HCT116 (cell line): ENCODE measurements around the gene HAUS8. TPM values are rescaled to one million over a fixed set of nuclear protein-coding genes. Genes with fewer than 3 reads are reported as not detected.

Experiments used
- ATAC-seq: fragments of 200-7000 bp; cut with Tn5 transposase; 2 replicates; pipeline ENCODE4 v1.9.1; 2020; ENCODE audit warnings: mild to moderate bottlenecking, moderate library complexity
- BruUV-seq: library from RNA; stranded (reverse); fragments of 400-500 nt; replicated peaks from 2 replicates; lab custom pipeline; 2021; lab: Mats Ljungman, UMichigan
- CTCF ChIA-PET: fragments of 300-600 bp; sonication (Branson Sonifier 250); formaldehyde crosslinking; loops from one replicate; lab custom pipeline; 2021; ENCODE audit warnings: antibody characterized with exemption; lab: Charles Lee
- POLR2A ChIA-PET: fragments of 300-600, 350-600 bp; sonication (Branson Sonifier 250); formaldehyde crosslinking; loops from one replicate; lab custom pipeline; 2021; ENCODE audit warnings: antibody characterized with exemption; lab: Charles Lee
- RAD21 ChIA-PET, 2 experiments: fragments of 300-600 bp; sonication (Branson Sonifier 250); formaldehyde crosslinking; loops; one replicate each; lab custom pipeline; 2023; ENCODE audit warnings: low total read pairs in 2 of 2; ENCODE audit not compliant: uncharacterized antibody in 2 of 2, unreplicated experiment in 2 of 2, low non-redundant PET in 1 of 2; lab: Charles Lee
- DNase-seq: peaks from one replicate; pipeline ENCODE4 v3.0.0-alpha.2; 2010; ENCODE audit warnings: low read depth, low spot score
- H2AFZ ChIP-seq: fragments of 200-600 bp; shearing (Covaris generic), sonication (generic); 2 replicates; pipeline ENCODE4 v1.6.1; 2017; ENCODE audit warnings: low read depth, mixed run types, mixed read lengths, antibody characterized with exemption, low read length; ENCODE audit not compliant: poor library complexity, severe bottlenecking
- H3K27ac ChIP-seq: 2 replicates; pipeline ENCODE4 v1.5.1; 2012; ENCODE audit warnings: low read depth, low read length
- H3K27me3 ChIP-seq: fragments of 200-600 bp; sonication (generic); 2 replicates; pipeline ENCODE4 v1.6.1; 2016; ENCODE audit warnings: mixed run types, low read length, mixed read lengths; ENCODE audit not compliant: insufficient read depth
- H3K36me3 ChIP-seq, 2 experiments: fragments of 200-500 bp in 1 of 2; fragments of 200-600 bp in 1 of 2; sonication (Bioruptor generic) in 1 of 2; sonication (generic) in 1 of 2; 2 replicates each; pipeline versions ENCODE4 v1.5.1 to v1.6.1; 2014 to 2016; ENCODE audit warnings: low read length in 2 of 2, inconsistent platforms in 1 of 2, mixed read lengths in 1 of 2, mixed run types in 1 of 2; ENCODE audit not compliant: insufficient read depth in 2 of 2, control insufficient read depth in 1 of 2
- H3K4me1 ChIP-seq, 2 experiments: fragments of 200-600 bp in 1 of 2; sonication (generic) in 1 of 2; 2 replicates each; pipeline versions ENCODE4 v1.5.1 to v1.6.1; 2012 to 2017; ENCODE audit warnings: low read length in 2 of 2, inconsistent platforms in 1 of 2, mild to moderate bottlenecking in 1 of 2, mixed read lengths in 1 of 2, mixed run types in 1 of 2, moderate library complexity in 1 of 2; ENCODE audit not compliant: insufficient read depth in 2 of 2, control insufficient read depth in 1 of 2
- H3K4me2 ChIP-seq: fragments of 200-600 bp; sonication (generic); 2 replicates; pipeline ENCODE4 v1.6.1; 2017; ENCODE audit warnings: mixed run types, low read length, mixed read lengths
- H3K4me3 ChIP-seq, 2 experiments: fragments of 200-600 bp in 1 of 2; sonication (generic) in 1 of 2; replicated peaks in 1 of 2; 2 replicates each; pipeline ENCODE4 v1.5.1; 2011 to 2016; ENCODE audit warnings: low read length in 2 of 2, control low read depth in 1 of 2, low read depth in 1 of 2, mild to moderate bottlenecking in 1 of 2, mixed read lengths in 1 of 2, mixed run types in 1 of 2
- H3K79me2 ChIP-seq: fragments of 200-600 bp; sonication (generic); 2 replicates; pipeline ENCODE4 v1.6.1; 2017; ENCODE audit warnings: mild to moderate bottlenecking, mixed run types, low read length, moderate library complexity, mixed read lengths; ENCODE audit not compliant: insufficient read depth
- H3K9ac ChIP-seq: fragments of 200-600 bp; sonication (generic); 2 replicates; pipeline ENCODE4 v1.6.1; 2016; ENCODE audit warnings: low read length, mixed read lengths
- H3K9me2 ChIP-seq: fragments of 200-600 bp; sonication (generic), shearing (Covaris generic); 2 replicates; pipeline ENCODE4 v1.6.1; 2017; ENCODE audit warnings: mixed run types, mild to moderate bottlenecking, moderate library complexity; ENCODE audit not compliant: insufficient read depth
- H3K9me3 ChIP-seq, 2 experiments: fragments of 200-500 bp in 1 of 2; fragments of 200-600 bp in 1 of 2; sonication (Bioruptor generic) in 1 of 2; sonication (generic) in 1 of 2; 2 replicates each; pipeline ENCODE4 v1.6.1; 2014 to 2017; ENCODE audit warnings: low read length in 2 of 2, mixed read lengths in 2 of 2, inconsistent platforms in 1 of 2, low read depth in 1 of 2, mild to moderate bottlenecking in 1 of 2, mixed run types in 1 of 2, moderate library complexity in 1 of 2; ENCODE audit not compliant: control insufficient read depth in 1 of 2, insufficient read depth in 1 of 2
- H4K20me1 ChIP-seq: fragments of 200-600 bp; sonication (generic), shearing (Covaris generic); 2 replicates; pipeline ENCODE4 v1.6.1; 2017; ENCODE audit warnings: mixed run types, mild to moderate bottlenecking, moderate library complexity; ENCODE audit not compliant: insufficient read depth
- CEBPB ChIP-seq: IDR thresholded peaks from 2 replicates; pipeline ENCODE4 v1.6.1; 2012; ENCODE audit warnings: low read depth
- EGR1 ChIP-seq: IDR thresholded peaks from 2 replicates; pipeline ENCODE4 v1.6.1; 2012; ENCODE audit warnings: low read depth
- POLR2A ChIP-seq: IDR thresholded peaks from 2 replicates; pipeline ENCODE4 v1.7.0; 2011; ENCODE audit warnings: borderline replicate concordance; ENCODE audit not compliant: insufficient read depth, insufficient read length; ENCODE audit errors: extremely low read depth
- POLR2AphosphoS5 ChIP-seq: IDR thresholded peaks from 2 replicates; pipeline ENCODE4 v1.6.1; 2011; ENCODE audit warnings: mild to moderate bottlenecking, low read depth, low read length, moderate library complexity
- SP1 ChIP-seq: IDR thresholded peaks from 2 replicates; pipeline ENCODE4 v1.6.1; 2012; ENCODE audit warnings: low read depth
- TCF7L2 ChIP-seq: IDR thresholded peaks from 2 replicates; pipeline ENCODE4 v1.7.0; 2011; ENCODE audit warnings: borderline replicate concordance, inconsistent platforms; ENCODE audit not compliant: insufficient read depth, insufficient read length; ENCODE audit errors: extremely low read depth
- ZFX ChIP-seq: fragments of 450-650 bp; IDR thresholded peaks from 2 replicates; pipeline ENCODE4 v1.6.1; 2017
- intact Hi-C: fragments of 100-400 bp; cut with micrococcal nuclease; formaldehyde crosslinking; loops from 2 replicates; pipeline ENCODE4 v1.10.0; 2022
- total RNA-seq: library from RNA; stranded (reverse); gene quantifications from one replicate; pipeline ENCODE4 v1.2.1, GENCODE V29; 2021; ENCODE audit not compliant: unreplicated experiment
- TF ChIP-seq, protein P1 (sequence below): IDR thresholded peaks from 2 replicates; pipeline ENCODE4 v1.6.1; 2012
- TF ChIP-seq, protein P2 (sequence below): IDR thresholded peaks from 2 replicates; pipeline ENCODE4 v1.6.1; 2012; ENCODE audit warnings: low read depth

The HAUS8 gene
- total RNA-seq, 1 experiment from 2014 or later: 23.6 TPM

DNA sequence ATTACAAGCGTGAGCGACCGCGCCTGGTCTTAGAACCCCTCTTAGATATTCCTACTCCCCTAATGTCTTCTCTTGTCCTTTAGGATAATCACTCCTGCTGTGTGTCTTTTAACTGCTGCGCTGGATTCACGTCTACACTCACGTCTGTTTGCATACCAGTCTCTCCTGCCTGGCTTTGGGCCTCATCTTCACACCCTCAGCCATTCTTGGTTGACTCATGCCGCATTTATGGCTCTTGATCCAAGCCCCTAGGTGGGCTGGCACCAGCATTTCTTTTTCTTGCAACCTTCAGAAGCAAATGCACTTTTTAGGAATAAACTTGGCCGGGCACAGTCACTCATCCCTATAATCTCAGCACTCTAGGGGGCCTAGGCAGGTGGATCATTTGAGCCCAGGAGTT lies 23.1 kb upstream of the HAUS8 start:
- H2AFZ ChIP-seq: no peak overlapping the region
- no peaks in the 10 kb centered on the region for H4K20me1 ChIP-seq
- no peaks in the 10 kb centered on the region for H3K27me3 ChIP-seq
- peak overlapping the region; percentile 32; the same call in 1 of the 2 replicates for H3K27ac ChIP-seq
- CTCF ChIA-PET: no interaction called here
- H3K9ac ChIP-seq: no peak overlapping the region
- ATAC-seq (no peak), DNase-seq (no peak)
- H3K9me3 ChIP-seq: no peaks in the 10 kb centered on the region
- no peaks in the 10 kb centered on the region for H3K9me2 ChIP-seq
- H3K79me2 ChIP-seq: peaks cover 72% of the 10 kb centered on the region
- no TSS peak for BruUV-seq
- no peak overlapping the region for H3K4me3 ChIP-seq
- peaks cover 18 to 19% of the 10 kb centered on the region in 2 experiments for H3K4me1 ChIP-seq
- H3K36me3 ChIP-seq: peaks cover 10 to 11% of the 10 kb centered on the region in 2 experiments
- RAD21 ChIA-PET: no interaction called here
- POLR2A ChIA-PET: no interaction called here
- intact Hi-C loops: no loop called here
- no peak for TF ChIP-seq EGR1
- TF ChIP-seq POLR2AphosphoS5: no peak
- TF ChIP-seq POLR2A: no peak
- TF ChIP-seq CEBPB: no peak
- TF ChIP-seq, protein P1, sequence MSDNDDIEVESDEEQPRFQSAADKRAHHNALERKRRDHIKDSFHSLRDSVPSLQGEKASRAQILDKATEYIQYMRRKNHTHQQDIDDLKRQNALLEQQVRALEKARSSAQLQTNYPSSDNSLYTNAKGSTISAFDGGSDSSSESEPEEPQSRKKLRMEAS: no peak
- TF ChIP-seq SP1: no peak
- TF ChIP-seq, protein P2, sequence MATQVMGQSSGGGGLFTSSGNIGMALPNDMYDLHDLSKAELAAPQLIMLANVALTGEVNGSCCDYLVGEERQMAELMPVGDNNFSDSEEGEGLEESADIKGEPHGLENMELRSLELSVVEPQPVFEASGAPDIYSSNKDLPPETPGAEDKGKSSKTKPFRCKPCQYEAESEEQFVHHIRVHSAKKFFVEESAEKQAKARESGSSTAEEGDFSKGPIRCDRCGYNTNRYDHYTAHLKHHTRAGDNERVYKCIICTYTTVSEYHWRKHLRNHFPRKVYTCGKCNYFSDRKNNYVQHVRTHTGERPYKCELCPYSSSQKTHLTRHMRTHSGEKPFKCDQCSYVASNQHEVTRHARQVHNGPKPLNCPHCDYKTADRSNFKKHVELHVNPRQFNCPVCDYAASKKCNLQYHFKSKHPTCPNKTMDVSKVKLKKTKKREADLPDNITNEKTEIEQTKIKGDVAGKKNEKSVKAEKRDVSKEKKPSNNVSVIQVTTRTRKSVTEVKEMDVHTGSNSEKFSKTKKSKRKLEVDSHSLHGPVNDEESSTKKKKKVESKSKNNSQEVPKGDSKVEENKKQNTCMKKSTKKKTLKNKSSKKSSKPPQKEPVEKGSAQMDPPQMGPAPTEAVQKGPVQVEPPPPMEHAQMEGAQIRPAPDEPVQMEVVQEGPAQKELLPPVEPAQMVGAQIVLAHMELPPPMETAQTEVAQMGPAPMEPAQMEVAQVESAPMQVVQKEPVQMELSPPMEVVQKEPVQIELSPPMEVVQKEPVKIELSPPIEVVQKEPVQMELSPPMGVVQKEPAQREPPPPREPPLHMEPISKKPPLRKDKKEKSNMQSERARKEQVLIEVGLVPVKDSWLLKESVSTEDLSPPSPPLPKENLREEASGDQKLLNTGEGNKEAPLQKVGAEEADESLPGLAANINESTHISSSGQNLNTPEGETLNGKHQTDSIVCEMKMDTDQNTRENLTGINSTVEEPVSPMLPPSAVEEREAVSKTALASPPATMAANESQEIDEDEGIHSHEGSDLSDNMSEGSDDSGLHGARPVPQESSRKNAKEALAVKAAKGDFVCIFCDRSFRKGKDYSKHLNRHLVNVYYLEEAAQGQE: no peak
- no peak for TF ChIP-seq ZFX
- TF ChIP-seq TCF7L2: no peak
- TF ChIP-seq, all 23 proteins: peak for 0
- peak overlapping the region; percentile 71; the same call in 1 of the 2 replicates for H3K4me2 ChIP-seq
